Neuronal stem cell (in vitro differentiated cells): Measurements from ENCODE around the gene LURAP1L.

Experiments used
- DNase-seq: peaks from one replicate; pipeline ENCODE4 v3.0.0-alpha.2; 2013; ENCODE audit warnings: low spot score
- H2AFZ ChIP-seq: one replicate; pipeline ENCODE4 v1.6.1; 2013; ENCODE audit warnings: mild to moderate bottlenecking, low read length, inconsistent platforms
- H2AK5ac ChIP-seq: 2 replicates; pipeline ENCODE4 v1.6.1; 2013; ENCODE audit warnings: low read depth, mild to moderate bottlenecking, inconsistent platforms, low read length, moderate library complexity, mixed read lengths
- H2BK120ac ChIP-seq: 2 replicates; pipeline ENCODE4 v1.6.1; 2013; ENCODE audit warnings: low read depth, mild to moderate bottlenecking, inconsistent platforms, low read length, moderate library complexity, mixed read lengths
- H2BK12ac ChIP-seq: one replicate; pipeline ENCODE4 v1.6.1; 2013; ENCODE audit warnings: low read length, inconsistent platforms
- H2BK15ac ChIP-seq: 2 replicates; pipeline ENCODE4 v1.6.1; 2013; ENCODE audit warnings: mild to moderate bottlenecking, low read length, inconsistent platforms, mixed read lengths
- H2BK5ac ChIP-seq: one replicate; pipeline ENCODE4 v1.6.1; 2013; ENCODE audit warnings: inconsistent platforms, mild to moderate bottlenecking, low read length, moderate library complexity
- H3K14ac ChIP-seq: one replicate; pipeline ENCODE4 v1.6.1; 2013; ENCODE audit warnings: low read length, inconsistent platforms
- H3K18ac ChIP-seq: 2 replicates; pipeline ENCODE4 v1.6.1; 2013; ENCODE audit warnings: low read length, inconsistent platforms
- H3K23ac ChIP-seq: 2 replicates; pipeline ENCODE4 v1.6.1; 2013; ENCODE audit warnings: low read depth, mild to moderate bottlenecking, mixed read lengths, low read length, inconsistent platforms; ENCODE audit not compliant: poor library complexity
- H3K27ac ChIP-seq: replicated peaks from 3 replicates; pipeline ENCODE4 v1.5.1; 2013; ENCODE audit warnings: low read length, inconsistent platforms
- H3K27me3 ChIP-seq, 3 experiments: 2 replicates each; pipeline ENCODE4 v1.6.1; 2013; ENCODE audit warnings: low read length in 3 of 3, mild to moderate bottlenecking in 2 of 3, inconsistent platforms in 1 of 3, low read depth in 1 of 3, mixed read lengths in 1 of 3, moderate library complexity in 1 of 3; ENCODE audit not compliant: control insufficient read depth in 3 of 3, insufficient read depth in 3 of 3
- H3K36me3 ChIP-seq, 2 donors: replicated peaks in 1 of 2; 2 replicates each; pipeline ENCODE4 v1.6.1; 2013; ENCODE audit warnings: low read length in 2 of 2; ENCODE audit not compliant: control insufficient read depth in 2 of 2, insufficient read depth in 2 of 2
- H3K4ac ChIP-seq: 2 replicates; pipeline ENCODE4 v1.6.1; 2013; ENCODE audit warnings: inconsistent platforms, mild to moderate bottlenecking, low read length, moderate library complexity
- H3K4me1 ChIP-seq, 2 donors: 1 replicate in 1 of 2; 2 replicates in 1 of 2; pipeline ENCODE4 v1.6.1; 2013; ENCODE audit warnings: low read length in 2 of 2, low read depth in 1 of 2; ENCODE audit not compliant: control insufficient read depth in 2 of 2, insufficient read depth in 1 of 2
- H3K4me2 ChIP-seq: one replicate; pipeline ENCODE4 v1.6.1; 2013; ENCODE audit warnings: mild to moderate bottlenecking, low read length, inconsistent platforms; ENCODE audit not compliant: insufficient read depth, poor library complexity, severe bottlenecking
- H3K4me3 ChIP-seq, 2 donors: 2 replicates each; pipeline ENCODE4 v1.5.1; 2013; ENCODE audit warnings: low read length in 2 of 2, mild to moderate bottlenecking in 2 of 2, inconsistent platforms in 1 of 2, moderate library complexity in 1 of 2
- H3K79me1 ChIP-seq: one replicate; pipeline ENCODE4 v1.6.1; 2013; ENCODE audit warnings: low read depth, mild to moderate bottlenecking, inconsistent platforms, low read length, moderate library complexity
- H3K9ac ChIP-seq: one replicate; pipeline ENCODE4 v1.6.1; 2013; ENCODE audit warnings: mild to moderate bottlenecking, low read depth, low read length, inconsistent platforms; ENCODE audit not compliant: poor library complexity
- H3K9me3 ChIP-seq, 2 donors: replicated peaks in 1 of 2; 2 replicates each; pipeline versions ENCODE3 to v1.6.1; 2013; ENCODE audit warnings: low read length in 2 of 2, mild to moderate bottlenecking in 2 of 2, inconsistent platforms in 1 of 2, low read depth in 1 of 2, mixed read lengths in 1 of 2, moderate library complexity in 1 of 2; ENCODE audit not compliant: control insufficient read depth in 2 of 2, insufficient read depth in 1 of 2
- H4K8ac ChIP-seq: one replicate; pipeline ENCODE4 v1.6.1; 2013; ENCODE audit warnings: low read depth, mild to moderate bottlenecking, inconsistent platforms, low read length, moderate library complexity
- H4K91ac ChIP-seq: one replicate; pipeline ENCODE4 v1.6.1; 2013; ENCODE audit warnings: low read length, low read depth, mild to moderate bottlenecking, inconsistent platforms; ENCODE audit not compliant: poor library complexity
- WGBS, 2 donors: extraction: QIAGEN DNeasy Blood & Tissue Kit; methylation state at CpG; one replicate each; pipeline ENCODE4 v1.1.7; 2013; ENCODE audit warnings: missing lambda C conversion rate in 2 of 2, mixed read lengths in 1 of 2; ENCODE audit not compliant: insufficient read length in 2 of 2, insufficient replicate concordance in 1 of 2; ENCODE audit errors: extremely low coverage in 2 of 2; 5-methylcytosine and 5-hydroxymethylcytosine counted together

The LURAP1L gene

GRCh38 chr9:12794101-12794799 lies 19.4 kb downstream of the LURAP1L start:
- no peak overlapping the region for H2AFZ ChIP-seq
- no peak overlapping the region for H2BK12ac ChIP-seq
- no peak overlapping the region for H3K4me2 ChIP-seq
- no peak for DNase-seq
- H3K4me1 ChIP-seq: peaks cover 0 to 3% of the 10 kb centered on the region in 2 donors
- no peak overlapping the region for H3K14ac ChIP-seq
- no peak overlapping the region for H2AK5ac ChIP-seq
- no peak overlapping the region for H3K23ac ChIP-seq
- H2BK120ac ChIP-seq: no peak overlapping the region
- H3K4me3 ChIP-seq: no peak overlapping the region
- H3K27ac ChIP-seq: no peak overlapping the region
- H4K8ac ChIP-seq: no peak overlapping the region
- no peak overlapping the region for H2BK5ac ChIP-seq
- H4K91ac ChIP-seq: no peak overlapping the region
- H3K4ac ChIP-seq: no peak overlapping the region
- H3K36me3 ChIP-seq: no peaks in the 10 kb centered on the region
- no peaks in the 10 kb centered on the region for H3K9me3 ChIP-seq
- no CpG with 5 or more reads among the region's 2 CpGs for WGBS, 2 donors
- H3K18ac ChIP-seq: no peak overlapping the region
- H3K9ac ChIP-seq: no peak overlapping the region
- no peak overlapping the region for H2BK15ac ChIP-seq
- H3K79me1 ChIP-seq: no peaks in the 10 kb centered on the region
- H3K27me3 ChIP-seq: no peaks in the 10 kb centered on the region

- H3K27ac ChIP-seq: no peak overlapping the region
- H3K9me3 ChIP-seq: no peaks in the 10 kb centered on the region
- H4K91ac ChIP-seq: no peak overlapping the region
- no peak overlapping the region for H3K14ac ChIP-seq
- no peak overlapping the region for H3K18ac ChIP-seq
- no peak overlapping the region for H2AK5ac ChIP-seq
- no peak overlapping the region for H2BK5ac ChIP-seq
- no peak for DNase-seq
- H2AFZ ChIP-seq: no peak overlapping the region
- H3K79me1 ChIP-seq: no peaks in the 10 kb centered on the region
- no peak overlapping the region for H3K9ac ChIP-seq
- H3K4me2 ChIP-seq: no peak overlapping the region
- H3K4me3 ChIP-seq: no peak overlapping the region
- WGBS, 2 donors: no CpG with 5 or more reads among the region's 1 CpG
- H3K4ac ChIP-seq: no peak overlapping the region
- no peak overlapping the region for H2BK120ac ChIP-seq
- no peaks in the 10 kb centered on the region for H3K36me3 ChIP-seq
- no peak overlapping the region for H2BK12ac ChIP-seq
- no peak overlapping the region for H2BK15ac ChIP-seq
- no peaks in the 10 kb centered on the region for H3K27me3 ChIP-seq
- H4K8ac ChIP-seq: no peak overlapping the region
- no peak overlapping the region for H3K23ac ChIP-seq
- no peaks in the 10 kb centered on the region for H3K4me1 ChIP-seq
These were observed 21.8 kb downstream of the LURAP1L start for GRCh38 chr9:12796601-12797000.

GRCh38 chr9:12797037-12797436 lies 22.2 kb downstream of the LURAP1L start:
- H3K14ac ChIP-seq: no peak overlapping the region
- no peaks in the 10 kb centered on the region for H3K79me1 ChIP-seq
- H3K4me2 ChIP-seq: no peak overlapping the region
- no peak overlapping the region for H2BK5ac ChIP-seq
- no peak overlapping the region for H4K8ac ChIP-seq
- H2BK15ac ChIP-seq: no peak overlapping the region
- H3K4ac ChIP-seq: no peak overlapping the region
- H3K4me1 ChIP-seq: no peaks in the 10 kb centered on the region
- no peak overlapping the region for H4K91ac ChIP-seq
- H3K27ac ChIP-seq: no peak overlapping the region
- no peak overlapping the region for H3K18ac ChIP-seq
- no peak overlapping the region for H3K23ac ChIP-seq
- DNase-seq: no peak
- H2AK5ac ChIP-seq: no peak overlapping the region
- no peak overlapping the region for H2BK120ac ChIP-seq
- WGBS, 2 donors: no CpG with 5 or more reads among the region's 1 CpG
- no peaks in the 10 kb centered on the region for H3K36me3 ChIP-seq
- H3K9ac ChIP-seq: no peak overlapping the region
- H2BK12ac ChIP-seq: no peak overlapping the region
- H3K9me3 ChIP-seq: no peaks in the 10 kb centered on the region
- H3K4me3 ChIP-seq: no peak overlapping the region
- no peaks in the 10 kb centered on the region for H3K27me3 ChIP-seq
- no peak overlapping the region for H2AFZ ChIP-seq

GRCh38 chr9:12798066-12798770 lies 23.4 kb downstream of the LURAP1L start:
- H3K36me3 ChIP-seq: no peaks in the 10 kb centered on the region
- no peak overlapping the region for H2AFZ ChIP-seq
- H3K4me2 ChIP-seq: no peak overlapping the region
- no peak overlapping the region for H2BK15ac ChIP-seq
- no peak overlapping the region for H2BK12ac ChIP-seq
- no peaks in the 10 kb centered on the region for H3K4me1 ChIP-seq
- no peak overlapping the region for H3K18ac ChIP-seq
- no peak overlapping the region for H3K4ac ChIP-seq
- WGBS, 2 donors: no CpG with 5 or more reads among the region's 1 CpG
- no peak overlapping the region for H3K27ac ChIP-seq
- no peaks in the 10 kb centered on the region for H3K27me3 ChIP-seq
- no peak overlapping the region for H2AK5ac ChIP-seq
- H4K91ac ChIP-seq: no peak overlapping the region
- H3K9me3 ChIP-seq: no peaks in the 10 kb centered on the region
- no peak for DNase-seq
- no peak overlapping the region for H3K4me3 ChIP-seq
- H2BK120ac ChIP-seq: no peak overlapping the region
- no peaks in the 10 kb centered on the region for H3K79me1 ChIP-seq
- H3K14ac ChIP-seq: no peak overlapping the region
- H3K23ac ChIP-seq: no peak overlapping the region
- no peak overlapping the region for H4K8ac ChIP-seq
- H2BK5ac ChIP-seq: no peak overlapping the region
- no peak overlapping the region for H3K9ac ChIP-seq
